ENCODE results near the gene NMD3. TPM values are rescaled to one million over a fixed set of nuclear protein-coding genes. Genes with fewer than 3 reads are reported as not detected.

Gene NMD3
- total RNA-seq, 1 experiment from 2014 or later = 55.6 TPM

GRCh38 chr3:161247049-161247448, 25.9 kb downstream of the NMD3 start:
- H3T11ph ChIP-seq (ENCODE audit: low read length) = no peak overlapping the region
- H3K4me1 ChIP-seq (ENCODE audit: insufficient read depth, low read length) = no peaks in the 10 kb centered on the region
- H2BK20ac ChIP-seq (ENCODE audit: low read depth, low read length, poor library complexity, severe bottlenecking) = no peak overlapping the region
- no peak overlapping the region for H3K56ac ChIP-seq (ENCODE audit: insufficient read length, low read depth, low read length)
- H3K27ac ChIP-seq (ENCODE audit: insufficient read length, low read depth, low read length) = no peak overlapping the region
- H4K8ac ChIP-seq (replicated peaks; ENCODE audit: insufficient read length, low read depth, low read length) = no peak overlapping the region
- Mint-ChIP-seq H3K36me3 (ENCODE audit: insufficient read depth in 1 of 3, low read depth in 3 of 3) (peaks cover 17 to 64% (median 61%) of the 10 kb centered on the region in 3 experiments), H3K27me3 (ENCODE audit: low read depth) (no peaks in the 10 kb centered on the region), H3K4me1 (no peaks in the 10 kb centered on the region), H3K4me3 (no peak overlapping the region), H3K27ac (no peak overlapping the region), H3K9me3 (no peaks in the 10 kb centered on the region)
- H3K4me2 ChIP-seq (ENCODE audit: insufficient read depth, insufficient read length, low read length) = no peak overlapping the region
- DNase-seq = no peak
- H2BK15ac ChIP-seq (ENCODE audit: low read depth, low read length) = no peak overlapping the region
- no peaks in the 10 kb centered on the region for H3K79me1 ChIP-seq (ENCODE audit: insufficient read depth, low read depth, low read length, poor library complexity, severe bottlenecking)
- no peak overlapping the region for H2BK120ac ChIP-seq (ENCODE audit: low read depth, low read length, poor library complexity, severe bottlenecking)
- TF ChIP-seq CTCF (conservative IDR thresholded peaks at IDR 0.05) = no peak
- H2BK5ac ChIP-seq (ENCODE audit: insufficient read length, low read length) = no peak overlapping the region
- H3K4ac ChIP-seq (ENCODE audit: low read depth, low read length) = no peak overlapping the region
- no peak overlapping the region for H3K18ac ChIP-seq (ENCODE audit: insufficient read length, low read depth, low read length)
- H4K20me1 ChIP-seq (ENCODE audit: control insufficient read depth, insufficient read depth, insufficient read length) = no peaks in the 10 kb centered on the region
- H3K23ac ChIP-seq (ENCODE audit: insufficient read length, low read depth, low read length) = no peak overlapping the region
- no peak overlapping the region for H2AK5ac ChIP-seq (ENCODE audit: insufficient read length, low read length)
- no peaks in the 10 kb centered on the region for H3K9me3 ChIP-seq (ENCODE audit: control insufficient read depth, low read depth, low read length)
- H4K91ac ChIP-seq (ENCODE audit: insufficient read length, low read depth, low read length) = no peak overlapping the region
- H3K14ac ChIP-seq (ENCODE audit: insufficient read depth, low read length) = no peak overlapping the region
- no peak overlapping the region for H2AFZ ChIP-seq (ENCODE audit: low read length)
- H3K79me2 ChIP-seq (ENCODE audit: insufficient read depth, low read length) = no peaks in the 10 kb centered on the region
- no peaks in the 10 kb centered on the region for H3K23me2 ChIP-seq (ENCODE audit: insufficient read length, low read depth, low read length, poor library complexity, severe bottlenecking)
- no peak overlapping the region for H3K9ac ChIP-seq (ENCODE audit: extremely low read depth, insufficient read length, low read length)
- no peak overlapping the region for H2BK12ac ChIP-seq (ENCODE audit: insufficient read length, low read depth, low read length)
- no peaks in the 10 kb centered on the region for H3K27me3 ChIP-seq (ENCODE audit: insufficient read depth, low read length)
- no peak overlapping the region for H4K5ac ChIP-seq (ENCODE audit: insufficient read length, low read depth, low read length)
